ENCODE measurements around the gene AGAP5. TPM values are rescaled to one million over a fixed set of nuclear protein-coding genes. Genes with fewer than 3 reads are reported as not detected.

AGAP5 gene
- total and polyA plus RNA-seq, 11 donors = 1.2 to 6.2 (median 3.3) TPM

- Histone ChIP-seq H3K27ac (peak overlapping the region in 9 of 12 donors; percentile 32 to 99 (median 62)), H3K4me3 (peak overlapping the region in 2 of 12 donors; percentile 4 to 30)
- intact Hi-C loops (cut with DNase I) = loop anchor here (1.0 to 10.0 kb wide), 6 partner anchors 52 to 387 kb away; partner anchors contain the start of gene USP54 (in 1 of the 10)
Measured at GRCh38 chr10:73644015-73644743, 53.7 kb downstream of the AGAP5 start.

GRCh38 chr10:73643362-73643761 is 54.5 kb downstream of the AGAP5 start:
- H3K27ac ChIP-seq = peak overlapping the region in 1 of 12 donors; percentile 70
- intact Hi-C loops (cut with DNase I) = loop anchor here in 3 of 10 donors (1.0 to 10.0 kb wide), 5 partner anchors 51 to 386 kb away; partner anchors contain the start of gene USP54 (in 1 of the 3)
- no peak for ATAC-seq
- DNase-seq = no peak
- no peaks in the 10 kb centered on the region for H3K9me3 ChIP-seq
- WGBS, 4 donors = 81 to 91% (median 88%) methylated on average over 2 of the region's 2 CpGs
- H3K4me3 ChIP-seq = no peak overlapping the region
- peaks cover 0 to 32% (median 20%) of the 10 kb centered on the region in 12 donors for H3K4me1 ChIP-seq
- no peaks in the 10 kb centered on the region for H3K36me3 ChIP-seq
- H3K27me3 ChIP-seq = no peaks in the 10 kb centered on the region
- TF ChIP-seq POLR2A (IDR thresholded peaks at IDR 0.05) (no peak), CTCF (IDR thresholded peaks at IDR 0.05) (no peak)

More at GRCh38 chr10:73644015-73644743, 53.7 kb downstream of the AGAP5 start:
- Histone ChIP-seq H3K4me1 (peaks cover 3 to 38% (median 23%) of the 10 kb centered on the region in 12 donors), H3K36me3 (no peaks in the 10 kb centered on the region), H3K27me3 (no peaks in the 10 kb centered on the region), H3K9me3 (no peaks in the 10 kb centered on the region)
- peak in 4 of 5 donors; percentile 43 to 60 (median 47) for DNase-seq
- peak; percentile 12 to 42 (median 26) for ATAC-seq
- 11 to 18% (median 16%) methylated on average over 5 of the region's 5 CpGs for WGBS, 4 donors
- TF ChIP-seq CTCF (IDR thresholded peaks at IDR 0.05) (peak; percentile 74 to 91 (median 86)), POLR2A (IDR thresholded peaks at IDR 0.05) (no peak)

- peak within 1 kb of the TSS in 2 of 12 donors; percentile 37 to 60 for H3K27ac ChIP-seq
- TF ChIP-seq CTCF (IDR thresholded peaks at IDR 0.05) (no peak), POLR2A (IDR thresholded peaks at IDR 0.05) (no peak)
- no peaks in the 10 kb centered on the region for H3K9me3 ChIP-seq
- no peak for ATAC-seq
- no peaks in the 10 kb centered on the region for H3K27me3 ChIP-seq
- no peak for DNase-seq
- peak within 1 kb of the TSS in 3 of 12 donors; percentile 4 to 15 (median 7) for H3K4me3 ChIP-seq
- H3K4me1 ChIP-seq = peaks cover 0 to 15% (median 7%) of the 10 kb centered on the region in 12 donors
- no peaks in the 10 kb centered on the region for H3K36me3 ChIP-seq
- intact Hi-C loops (cut with DNase I) = loop anchor here in 3 of 10 donors (5.0 to 10.0 kb wide), 4 partner anchors 49 to 384 kb away; partner anchors contain the start of gene USP54 (in 1 of the 3)
- WGBS, 4 donors = 49 to 70% (median 64%) methylated on average over 9 of the region's 9 CpGs
Measured at GRCh38 chr10:73641328-73642060, 56.4 kb downstream of the AGAP5 start, which contains the start of gene MYOZ1. MYOZ1 (minus strand) TSS chr10:73641474; CDS start chr10:73640017, 1,457 bp downstream.

GRCh38 chr10:73639286-73639685 is 58.6 kb downstream of the AGAP5 start:
- DNase-seq (no peak), ATAC-seq (no peak)
- TF ChIP-seq POLR2A (IDR thresholded peaks at IDR 0.05) (no peak), CTCF (IDR thresholded peaks at IDR 0.05) (no peak)
- Histone ChIP-seq H3K4me1 (peaks cover 0 to 13% (median 2%) of the 10 kb centered on the region in 12 donors), H3K4me3 (no peak overlapping the region), H3K9me3 (no peaks in the 10 kb centered on the region), H3K36me3 (no peaks in the 10 kb centered on the region), H3K27ac (no peak overlapping the region), H3K27me3 (no peaks in the 10 kb centered on the region)
- WGBS, 4 donors = 86 to 98% (median 95%) methylated on average over 3 of the region's 3 CpGs
- intact Hi-C loops (cut with DNase I) = no loop called here

Measured in heart left ventricle (tissue), 16 donors.